Ecto neural progenitor cell (in vitro differentiated cells): ENCODE data around the gene PPP6C.
A peak's percentile ranks its signal among the peaks of the same experiment; 100 is the strongest.
"Not testable (repeated sequence)": the region's sequence is repeated elsewhere in the genome, so short reads cannot be mapped to it uniquely, and the experiment has no call there.

Experiments
- DNase-seq: peaks from one replicate; pipeline ENCODE4 v3.0.0-alpha.2; 2018; ENCODE audit warnings: low spot score

The PPP6C gene

DNA sequence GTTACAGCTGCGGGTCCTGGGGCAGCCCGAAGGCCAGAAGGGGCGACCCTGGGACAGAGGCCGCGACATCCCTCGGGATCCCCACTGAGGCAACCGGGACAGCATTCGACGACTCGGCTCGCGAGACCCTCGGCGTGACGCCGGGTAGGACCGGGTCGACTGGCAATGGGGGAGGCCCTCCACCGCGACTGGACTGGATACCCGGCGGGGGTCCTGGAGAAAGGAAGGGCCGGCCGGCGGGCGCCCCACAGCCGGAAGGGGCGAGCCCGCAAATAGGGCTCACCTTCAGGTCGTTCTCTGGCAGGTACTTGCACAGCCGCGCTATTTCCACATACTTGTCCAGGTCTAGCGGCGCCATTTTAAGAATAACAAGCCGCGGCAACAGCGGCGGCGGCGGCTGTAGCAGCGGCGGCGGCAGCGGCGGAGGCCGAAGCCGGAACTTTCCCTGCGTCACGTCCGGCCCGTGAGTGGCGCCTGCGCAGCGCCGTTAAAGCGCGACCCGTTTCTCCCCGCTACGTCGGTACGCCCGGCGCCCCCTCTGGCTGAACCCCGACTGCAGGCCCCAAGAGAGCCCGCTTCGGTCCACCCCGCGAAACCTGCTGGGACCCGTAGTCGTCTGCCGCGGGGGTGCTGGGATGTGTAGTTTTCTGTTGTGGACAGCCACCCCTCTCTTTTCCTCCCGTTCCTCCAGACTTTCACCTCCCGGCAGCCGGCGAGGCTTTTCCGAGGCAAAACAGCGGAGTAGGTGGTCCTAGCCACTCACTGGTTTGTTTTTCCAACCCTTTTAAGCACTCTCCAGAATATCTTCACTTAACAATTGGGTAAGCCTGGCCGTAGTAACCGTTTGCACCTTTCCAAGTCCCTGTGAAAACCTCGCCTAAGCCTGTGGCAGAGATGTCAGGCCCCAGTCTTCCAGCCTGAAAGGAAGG, at the start of gene PPP6C:
Gene PPP6C, minus strand, starts transcription at position 443 of the 929 bp plus-strand sequence. Its CDS starts 85 bp downstream, at position 358.
- DNase-seq, result peak; percentile 98

DNA sequence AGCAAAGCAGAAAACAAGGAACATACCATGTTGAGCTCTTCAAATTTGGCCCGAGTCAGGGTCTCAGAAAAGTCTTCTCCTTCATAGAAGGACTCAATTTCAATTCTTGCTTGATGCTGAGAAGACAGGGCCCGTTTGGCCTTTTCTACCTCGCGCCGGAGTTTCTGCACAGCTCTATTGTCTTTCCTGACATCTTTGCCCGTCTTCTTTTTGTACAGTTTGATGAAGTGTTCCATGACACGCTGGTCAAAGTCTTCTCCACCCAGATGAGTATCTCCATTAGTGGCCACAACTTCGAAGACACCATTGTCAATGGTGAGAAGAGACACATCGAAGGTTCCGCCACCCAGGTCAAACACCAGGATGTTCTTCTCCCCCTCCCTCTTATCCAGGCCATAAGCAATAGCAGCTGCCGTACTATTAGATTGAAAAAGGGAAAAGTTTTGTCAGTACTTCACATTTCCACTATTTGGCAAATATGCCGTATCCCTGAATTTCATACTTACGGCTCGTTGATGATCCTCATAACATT, 49.4 kb upstream of the PPP6C start:
- DNase-seq, result no peak

GRCh38 chr9:125238127-125238914, 48.7 kb upstream of the PPP6C start:
- no peak for DNase-seq

- DNase-seq, result not testable (repeated sequence)
Measured at GRCh38 chr9:125236520-125237159, 47.0 kb upstream of the PPP6C start.

DNA sequence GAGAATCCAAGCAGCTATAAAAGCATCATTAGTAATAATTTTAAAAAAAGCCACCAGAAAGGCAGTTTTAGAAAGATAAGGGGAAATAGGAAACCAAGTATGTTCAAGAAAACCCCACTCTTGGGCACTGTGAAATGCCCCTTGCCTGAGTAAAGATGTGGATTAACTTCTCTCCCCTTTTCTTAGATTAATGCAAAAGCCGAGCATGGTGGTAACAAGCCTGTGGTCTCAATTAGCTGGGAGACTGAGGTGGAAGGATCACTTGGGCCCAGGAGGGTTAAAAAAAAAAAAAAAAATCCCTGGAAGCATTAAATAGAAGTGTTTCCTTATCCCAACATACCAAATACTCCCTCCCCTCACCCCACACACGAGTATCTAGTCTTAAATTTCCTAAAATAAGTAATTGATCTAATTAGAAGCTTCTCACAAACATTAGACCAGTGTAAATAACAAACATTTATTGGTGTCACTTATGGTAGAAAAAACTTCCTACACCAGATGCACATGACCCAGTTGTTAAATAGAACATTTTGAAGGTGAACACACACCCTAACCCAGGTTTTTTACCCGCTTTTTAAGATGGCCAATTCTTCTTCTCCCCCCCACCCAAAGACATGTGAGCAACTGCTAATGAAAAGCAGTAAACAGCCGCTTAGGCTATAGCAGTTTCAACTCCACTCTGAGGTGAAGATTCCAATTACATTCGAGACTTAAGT, 46.4 kb upstream of the PPP6C start:
- DNase-seq, result no peak

- DNase-seq, result not testable (repeated sequence)
Measured at GRCh38 chr9:125234099-125234498, 44.5 kb upstream of the PPP6C start.

- DNase-seq, result no peak
Measured at GRCh38 chr9:125233678-125234077, 44.1 kb upstream of the PPP6C start.

DNA sequence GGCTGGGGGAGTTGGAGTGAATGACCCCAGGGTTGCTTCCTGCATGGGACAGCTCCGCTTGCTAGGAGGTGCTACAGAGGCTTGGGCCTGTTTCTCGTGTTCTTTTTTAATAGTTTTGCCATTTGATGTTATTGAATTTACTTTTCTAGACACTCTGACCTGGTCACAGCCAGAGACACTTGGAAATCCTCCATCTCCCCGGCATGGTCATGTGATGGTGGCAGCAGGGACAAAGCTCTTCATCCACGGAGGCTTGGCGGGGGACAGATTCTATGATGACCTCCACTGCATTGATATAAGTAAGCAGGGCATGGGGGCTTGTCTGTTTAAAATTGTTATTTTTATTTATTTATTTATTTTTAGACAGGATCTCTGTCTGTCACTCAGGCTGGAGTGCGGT, 38.2 kb upstream of the PPP6C start:
- DNase-seq, result no peak

DNA sequence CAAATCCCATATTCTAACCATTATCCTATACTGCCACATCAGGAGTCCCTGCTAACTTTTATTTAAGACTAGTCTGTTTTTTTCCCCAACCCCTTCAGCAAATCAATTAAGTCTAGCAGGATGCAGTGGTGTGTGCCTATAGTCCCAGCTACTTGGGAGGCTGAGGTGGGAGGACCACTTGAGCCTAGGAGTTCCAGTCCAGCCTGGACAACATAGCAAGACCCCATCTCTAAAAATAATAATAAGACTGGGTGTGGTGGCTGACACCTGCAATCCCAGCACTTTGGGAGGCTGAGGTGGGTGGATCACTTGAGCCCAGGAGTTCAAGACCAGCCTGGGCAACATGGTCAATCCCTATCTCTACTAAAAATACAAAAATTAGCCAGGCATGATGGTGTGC, 35.3 kb upstream of the PPP6C start:
- DNase-seq, result not testable (repeated sequence)

DNA sequence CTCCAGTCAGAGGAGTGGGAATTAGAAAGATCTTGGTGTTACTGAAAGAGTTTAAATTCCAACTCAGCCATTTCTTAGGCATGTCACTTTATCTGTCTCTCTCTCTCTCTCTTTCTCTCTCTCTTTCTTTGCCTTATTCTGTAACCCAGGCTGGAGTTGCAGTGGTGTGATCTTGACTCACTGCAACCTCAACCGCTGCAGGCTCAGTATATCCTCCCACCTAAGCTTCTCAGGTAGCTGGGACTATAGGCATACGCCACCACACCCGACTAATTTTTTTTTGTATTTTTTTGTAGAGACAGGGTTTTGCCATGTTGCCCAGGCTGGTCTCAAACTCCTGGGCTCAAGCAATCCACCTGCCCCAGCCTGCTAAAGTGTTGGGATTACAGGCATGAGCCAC, 29.0 kb upstream of the PPP6C start:
- DNase-seq, result no peak

- no peak for DNase-seq
Measured at GRCh38 chr9:125214186-125214585, 24.6 kb upstream of the PPP6C start.

DNA sequence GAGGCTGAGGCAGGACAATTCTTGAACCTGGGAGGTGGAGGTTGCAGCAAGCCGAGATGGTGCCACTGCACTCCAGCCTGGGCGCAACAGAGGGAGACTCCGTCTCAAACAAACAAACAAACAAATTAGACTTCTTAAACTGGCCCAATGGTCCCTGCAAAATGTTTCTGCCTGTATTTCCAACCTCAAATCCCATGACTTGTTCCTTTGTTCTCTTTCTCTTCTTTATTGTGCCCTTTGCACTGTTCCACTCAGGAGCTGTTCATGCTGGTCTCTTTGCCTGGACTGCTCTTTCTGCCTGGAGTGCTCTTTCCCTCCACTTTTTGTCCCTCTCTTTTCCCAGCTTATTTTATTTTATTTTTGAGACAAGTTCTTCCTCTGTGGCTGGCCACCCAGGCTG, 14.9 kb upstream of the PPP6C start:
- no peak for DNase-seq

DNA sequence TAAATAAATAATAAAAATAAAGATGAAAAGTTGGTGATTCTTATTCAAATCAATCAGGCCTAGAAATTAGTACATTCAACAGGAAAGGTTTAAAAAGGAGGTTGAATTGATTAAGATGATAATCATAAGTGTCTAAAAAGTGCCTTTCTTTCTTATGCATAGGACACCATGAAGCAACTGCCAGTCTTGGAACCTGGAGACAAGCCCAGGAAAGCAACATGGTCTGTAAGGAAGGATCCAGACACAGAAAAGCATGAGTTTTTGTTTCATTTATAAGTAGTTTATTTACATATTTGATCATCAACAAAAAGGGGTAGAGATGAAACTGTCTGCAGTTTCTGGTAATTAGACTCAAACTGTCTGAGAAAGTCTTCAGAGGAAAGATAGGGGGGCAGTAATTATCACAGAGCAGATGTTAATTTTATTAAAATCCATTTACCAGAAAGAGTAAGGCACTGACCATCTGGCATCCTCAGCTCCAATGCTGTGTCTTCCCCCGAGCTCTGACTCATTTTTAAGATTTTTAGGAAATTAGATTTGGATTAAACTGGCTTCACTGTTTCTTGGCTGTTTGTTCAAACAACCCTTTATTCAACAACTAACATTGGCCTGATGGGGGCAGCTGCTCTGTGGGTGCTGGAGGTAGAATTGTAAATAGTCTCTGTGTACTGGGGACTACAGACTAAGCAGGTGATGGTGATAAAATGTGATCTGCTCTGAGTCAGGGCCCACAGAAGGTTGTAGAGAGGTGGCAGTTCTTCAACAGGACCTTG, 13.4 kb upstream of the PPP6C start:
- no peak for DNase-seq

DNA sequence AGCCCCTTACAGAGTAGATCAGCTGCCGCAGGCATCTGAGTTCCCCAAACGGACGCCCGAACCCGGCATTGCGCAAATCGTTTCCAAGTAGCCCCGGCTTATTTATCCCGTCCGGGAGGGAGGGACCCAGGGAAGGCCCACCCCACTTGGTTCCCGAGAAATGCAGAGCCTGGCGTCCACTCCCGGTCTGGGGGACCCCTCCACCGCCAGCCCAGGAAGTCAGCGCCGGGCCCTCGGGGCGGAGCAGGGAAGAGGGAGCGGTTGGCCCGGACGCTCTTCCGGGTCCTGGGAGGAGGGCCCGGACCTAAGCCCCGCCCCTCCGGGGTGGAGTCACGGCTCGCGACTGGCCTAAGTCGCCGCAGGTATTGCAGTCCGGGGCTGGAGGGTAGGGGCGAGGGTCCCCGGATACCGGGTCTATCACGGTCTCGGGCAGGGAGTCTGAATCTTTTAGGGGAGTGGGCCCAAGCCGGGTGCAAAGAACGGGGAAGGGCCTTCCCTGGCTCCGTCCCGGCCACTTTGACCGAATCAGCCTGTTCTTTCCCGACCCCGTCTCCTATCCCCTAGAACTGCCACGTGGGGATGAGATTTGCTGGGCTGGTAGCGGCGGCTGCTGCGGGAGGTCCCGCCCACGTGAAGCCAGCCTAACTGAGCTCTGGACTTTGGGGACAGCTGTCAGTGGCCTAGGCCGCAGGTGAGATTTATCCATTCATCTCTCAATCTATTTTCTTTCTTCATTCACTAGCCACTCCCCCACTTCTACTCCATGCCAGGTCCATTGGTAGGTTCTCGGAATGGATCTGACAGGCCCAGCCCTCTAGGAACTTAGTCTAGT, 10.8 kb upstream of the PPP6C start, which contains the start of gene RABEPK:
Gene RABEPK, plus strand, starts transcription at position 327 of the 832 bp plus-strand sequence. CDS start 2,472 bp downstream, outside the sequence.
- DNase-seq, result peak; percentile 94

DNA sequence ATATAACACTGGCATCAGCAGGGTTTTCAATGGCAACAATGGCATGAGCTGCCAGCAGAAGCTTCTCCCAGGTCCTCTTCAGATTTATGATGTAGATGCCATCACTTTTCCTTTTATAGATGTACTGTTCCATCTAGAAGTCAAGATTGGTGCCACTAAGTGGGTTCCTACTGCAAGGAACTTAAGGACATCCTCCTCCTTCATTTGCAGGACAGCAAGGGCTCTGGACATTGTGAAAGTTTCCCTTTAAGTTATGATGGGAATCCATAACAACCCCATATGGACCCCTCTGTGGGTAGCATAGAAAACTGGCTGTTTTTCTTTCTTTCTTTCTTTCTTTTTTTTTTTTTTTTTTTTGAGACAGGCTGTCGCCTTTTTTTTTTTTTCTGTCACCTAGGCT, 6.0 kb upstream of the PPP6C start:
- not testable (repeated sequence) for DNase-seq

DNA sequence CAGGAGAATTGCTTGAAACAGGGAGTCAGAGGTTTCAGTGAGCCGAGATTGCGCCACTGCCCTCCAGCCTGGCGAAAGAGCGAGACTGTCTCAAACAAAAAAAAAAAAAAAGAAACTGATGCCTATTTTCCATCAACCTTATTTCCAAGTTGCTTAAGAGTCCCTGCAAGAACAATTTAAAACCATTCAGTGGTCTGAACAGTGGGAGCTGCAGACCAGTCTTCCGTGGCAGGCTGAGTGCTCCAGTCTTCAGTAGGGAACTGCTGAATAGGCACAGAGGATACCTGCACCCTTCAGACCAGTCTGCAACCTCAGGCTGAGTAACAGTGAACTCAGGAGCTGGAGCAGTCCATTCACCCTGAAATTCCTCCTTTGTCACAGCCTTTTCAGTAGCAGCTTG, 4.9 kb upstream of the PPP6C start:
- DNase-seq, result not testable (repeated sequence)

GRCh38 chr9:125190361-125190801, 778 bp upstream of the PPP6C start:
- no peak for DNase-seq

DNA sequence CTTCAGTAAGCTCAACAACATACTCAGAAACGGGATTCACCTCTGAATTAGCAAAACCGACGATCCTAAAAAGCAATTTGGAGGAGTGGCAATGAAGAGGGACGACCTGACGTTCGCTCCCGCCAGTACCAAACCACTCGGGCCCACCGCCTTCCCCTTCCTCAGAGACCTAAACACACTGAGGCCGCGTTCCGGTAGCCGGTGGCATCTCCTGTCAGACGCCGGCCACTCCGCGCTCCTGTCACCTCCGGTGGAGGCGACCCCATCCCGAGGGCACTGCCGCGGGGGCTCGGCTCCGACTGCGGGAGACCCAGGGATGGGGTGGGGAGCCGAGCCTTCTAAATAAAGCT, 617 bp downstream of the PPP6C start:
- no peak for DNase-seq

GRCh38 chr9:125183561-125183960, 6.0 kb downstream of the PPP6C start:
- no peak for DNase-seq

DNA sequence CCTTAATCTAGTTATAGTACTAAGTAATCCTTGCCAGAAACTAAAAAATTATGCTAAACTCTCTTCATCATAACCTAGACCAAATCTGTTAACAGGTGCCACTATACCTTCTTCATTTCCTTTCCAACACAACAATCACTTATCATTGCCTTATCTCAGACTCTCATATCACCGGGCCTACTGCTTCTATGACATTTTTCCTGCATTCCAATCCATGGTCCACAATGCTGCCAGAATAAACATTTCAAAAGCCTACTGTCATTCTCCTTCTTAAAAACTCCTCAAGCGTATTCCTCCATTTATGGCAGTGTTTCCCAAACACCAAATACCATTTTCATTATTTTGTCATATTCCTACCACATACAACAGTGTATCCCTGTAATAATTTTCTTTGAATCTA, 6.5 kb downstream of the PPP6C start:
- no peak for DNase-seq
